Activated CD4-positive, CD25-positive, alpha-beta regulatory T cell (primary cell): Measurements from ENCODE around the gene RNF141.

Experiments
- DNase-seq, 4 experiments: peaks; one replicate each; lab custom pipeline; 2025; lab: John Stamatoyannopoulos, UW

Gene RNF141

GRCh38 chr11:10561043-10561818, 20.2 kb upstream of the RNF141 start:
- no peak for DNase-seq

- DNase-seq, result no peak
Measured at GRCh38 chr11:10558288-10558687, 17.3 kb upstream of the RNF141 start.

GRCh38 chr11:10556590-10556989, 15.6 kb upstream of the RNF141 start:
- DNase-seq, result no peak

GRCh38 chr11:10551845-10552352, 10.9 kb upstream of the RNF141 start:
- no peak for DNase-seq

GRCh38 chr11:10551290-10551592, 10.3 kb upstream of the RNF141 start:
- DNase-seq, result no peak

GRCh38 chr11:10550503-10551289, 9.7 kb upstream of the RNF141 start:
- no peak for DNase-seq

GRCh38 chr11:10544491-10545465, 3.8 kb upstream of the RNF141 start:
- DNase-seq, result no peak

- no peak for DNase-seq
Measured at GRCh38 chr11:10543782-10544181, 2.8 kb upstream of the RNF141 start.

- no peak for DNase-seq
Measured at GRCh38 chr11:10542776-10543175, 1.8 kb upstream of the RNF141 start.

- DNase-seq, result no peak
Measured at GRCh38 chr11:10541561-10541930, 559 bp upstream of the RNF141 start.

GRCh38 chr11:10540546-10540914, 457 bp downstream of the RNF141 start:
- DNase-seq, result no peak

GRCh38 chr11:10539339-10539738, 1.6 kb downstream of the RNF141 start:
- no peak for DNase-seq

GRCh38 chr11:10538924-10539323, 2.1 kb downstream of the RNF141 start:
- no peak for DNase-seq

- DNase-seq, result no peak
Measured at GRCh38 chr11:10537600-10537999, 3.4 kb downstream of the RNF141 start.

GRCh38 chr11:10534316-10534715, 6.7 kb downstream of the RNF141 start:
- DNase-seq, result no peak

- no peak for DNase-seq
Measured at GRCh38 chr11:10533323-10533722, 7.7 kb downstream of the RNF141 start.

GRCh38 chr11:10532526-10532925, 8.5 kb downstream of the RNF141 start:
- DNase-seq, result no peak

- no peak for DNase-seq
Measured at GRCh38 chr11:10529279-10529678, 11.7 kb downstream of the RNF141 start.

GRCh38 chr11:10528121-10528520, 12.9 kb downstream of the RNF141 start:
- no peak for DNase-seq

- DNase-seq, result no peak
Measured at GRCh38 chr11:10526974-10527918, 13.7 kb downstream of the RNF141 start.

GRCh38 chr11:10524471-10524870, 16.5 kb downstream of the RNF141 start:
- DNase-seq, result no peak
